Smooth muscle cell (in vitro differentiated cells): ENCODE measurements around the gene SLC7A10. TPM values are rescaled to one million over a fixed set of nuclear protein-coding genes. Genes with fewer than 3 reads are reported as not detected.
"Not testable (repeated sequence)": the region's sequence is repeated elsewhere in the genome, so short reads cannot be mapped to it uniquely, and the experiment has no call there.

Experiments
- DNase-seq: peaks from one replicate; lab custom pipeline; 2025; ENCODE audit not compliant: unreplicated experiment; lab: John Stamatoyannopoulos, UW
- H2AFZ ChIP-seq: fragments of 200-600 bp; sonication (generic); 2 replicates; pipeline ENCODE4 v1.6.0; 2016; ENCODE audit warnings: antibody characterized with exemption, low read depth, mild to moderate bottlenecking
- H3F3A ChIP-seq: fragments of 200-600 bp; sonication (generic); 2 replicates; pipeline ENCODE4 v1.6.0; 2017; ENCODE audit warnings: antibody characterized with exemption, low read depth
- H3K27ac ChIP-seq: fragments of 200-600 bp; sonication (generic); 2 replicates; pipeline ENCODE4 v1.5.1; 2016; ENCODE audit warnings: low read depth, mild to moderate bottlenecking
- H3K27me3 ChIP-seq: fragments of 200-600 bp; sonication (generic); 2 replicates; pipeline ENCODE4 v1.6.1; 2016; ENCODE audit warnings: low read depth, mild to moderate bottlenecking
- H3K36me3 ChIP-seq: fragments of 200-600 bp; sonication (generic); 2 replicates; pipeline ENCODE4 v1.5.1; 2016; ENCODE audit warnings: low read depth
- H3K4me1 ChIP-seq: fragments of 200-600 bp; sonication (generic); 2 replicates; pipeline ENCODE4 v1.5.1; 2016; ENCODE audit warnings: low read depth
- H3K4me2 ChIP-seq: fragments of 200-600 bp; sonication (generic); 2 replicates; pipeline ENCODE4 v1.6.0; 2016; ENCODE audit warnings: mild to moderate bottlenecking
- H3K4me3 ChIP-seq: fragments of 200-600 bp; sonication (generic); 2 replicates; pipeline ENCODE4 v1.5.1; 2016; ENCODE audit warnings: mild to moderate bottlenecking
- H3K79me2 ChIP-seq: fragments of 200-600 bp; sonication (generic); 2 replicates; pipeline ENCODE4 v1.6.0; 2016; ENCODE audit warnings: low read depth, mild to moderate bottlenecking
- H3K9ac ChIP-seq: fragments of 200-600 bp; sonication (generic); 2 replicates; pipeline ENCODE4 v1.6.0; 2016; ENCODE audit warnings: low read depth
- H3K9me3 ChIP-seq: fragments of 200-600 bp; sonication (generic); replicated peaks from 2 replicates; pipeline ENCODE4 v1.5.1; 2016; ENCODE audit warnings: low read depth
- H4K20me1 ChIP-seq: fragments of 200-600 bp; sonication (generic); 2 replicates; pipeline ENCODE4 v1.6.0; 2016; ENCODE audit warnings: low read depth
- CTCF ChIP-seq: fragments of 200-600 bp; sonication (generic); IDR thresholded peaks from 2 replicates; pipeline ENCODE4 v1.5.1; 2017; ENCODE audit warnings: borderline replicate concordance, mild to moderate bottlenecking, antibody characterized with exemption; ENCODE audit not compliant: insufficient read depth, poor library complexity, severe bottlenecking
- WGBS: methylation state at CpG from one replicate; pipeline ENCODE4 v1.1.7; 2016; ENCODE audit warnings: low lambda C conversion rate; 5-methylcytosine and 5-hydroxymethylcytosine counted together
- polyA plus RNA-seq: library from polyadenylated mRNA; unstranded; fragments of >200 nt; fragmentation: Nextera tagmentation; extraction: Ambion mirVana; gene quantifications from 2 replicates; pipeline ENCODE4 v1.2.1, GENCODE V29; 2016
- total RNA-seq: library from RNA; depleted of rRNA; stranded (reverse); fragments of >200 nt; gene quantifications from 2 replicates; pipeline ENCODE4 v1.2.3, GENCODE V29; 2014

SLC7A10 gene
- total and polyA plus RNA-seq, 2 experiments from 2014 or later = 0.51 TPM; not detected in 1

- H3K27ac ChIP-seq = no peak overlapping the region
- no peak for DNase-seq
- H3F3A ChIP-seq = no peaks in the 10 kb centered on the region
- H3K27me3 ChIP-seq = no peaks in the 10 kb centered on the region
- TF ChIP-seq CTCF = no peak
- H3K79me2 ChIP-seq = no peaks in the 10 kb centered on the region
- 95% methylated on average over 1 of the region's 1 CpG for WGBS
- H2AFZ ChIP-seq = no peak overlapping the region
- H3K4me3 ChIP-seq = no peak overlapping the region
- H3K9me3 ChIP-seq = no peaks in the 10 kb centered on the region
- no peak overlapping the region for H3K4me2 ChIP-seq
- no peak overlapping the region for H3K9ac ChIP-seq
- peaks cover 4% of the 10 kb centered on the region for H4K20me1 ChIP-seq
- no peaks in the 10 kb centered on the region for H3K4me1 ChIP-seq
- no peaks in the 10 kb centered on the region for H3K36me3 ChIP-seq
These were observed 58.2 kb downstream of the SLC7A10 start for GRCh38 chr19:33167438-33167837.

GRCh38 chr19:33166037-33166436 is 59.6 kb downstream of the SLC7A10 start:
- H3F3A ChIP-seq, H3K4me2 ChIP-seq, DNase-seq, H3K79me2 ChIP-seq, H3K4me1 ChIP-seq, H3K9me3 ChIP-seq, H2AFZ ChIP-seq, H4K20me1 ChIP-seq, H3K27me3 ChIP-seq, H3K36me3 ChIP-seq, H3K4me3 ChIP-seq, H3K27ac ChIP-seq, H3K9ac ChIP-seq: not testable (repeated sequence)
- 80% methylated on average over 5 of the region's 6 CpGs for WGBS

GRCh38 chr19:33163481-33163880 is 62.2 kb downstream of the SLC7A10 start:
- Histone ChIP-seq H3K36me3 (no peaks in the 10 kb centered on the region), H4K20me1 (no peaks in the 10 kb centered on the region), H3K9me3 (no peaks in the 10 kb centered on the region), H2AFZ (no peak overlapping the region), H3K79me2 (no peaks in the 10 kb centered on the region), H3K4me2 (no peak overlapping the region), H3K9ac (no peak overlapping the region), H3K27ac (no peak overlapping the region), H3F3A (no peaks in the 10 kb centered on the region), H3K27me3 (no peaks in the 10 kb centered on the region), H3K4me1 (no peaks in the 10 kb centered on the region), H3K4me3 (no peak overlapping the region)
- DNase-seq = no peak
- 91% methylated on average over 6 of the region's 6 CpGs for WGBS
- no peak for TF ChIP-seq CTCF

GRCh38 chr19:33161201-33161600 is 64.4 kb downstream of the SLC7A10 start:
- H3K9ac ChIP-seq = no peak overlapping the region
- no peak for DNase-seq
- H4K20me1 ChIP-seq = no peaks in the 10 kb centered on the region
- no peaks in the 10 kb centered on the region for H3F3A ChIP-seq
- H3K4me3 ChIP-seq = no peak overlapping the region
- H3K27ac ChIP-seq = no peak overlapping the region
- no peaks in the 10 kb centered on the region for H3K36me3 ChIP-seq
- WGBS = 81% methylated on average over 4 of the region's 4 CpGs
- no peaks in the 10 kb centered on the region for H3K27me3 ChIP-seq
- H3K4me1 ChIP-seq = no peaks in the 10 kb centered on the region
- TF ChIP-seq CTCF = no peak
- no peak overlapping the region for H3K4me2 ChIP-seq
- no peaks in the 10 kb centered on the region for H3K79me2 ChIP-seq
- H3K9me3 ChIP-seq = no peaks in the 10 kb centered on the region
- no peak overlapping the region for H2AFZ ChIP-seq
